GM06990 (cell line): ENCODE measurements around the gene PPM1M.

ENCODE experiments used
- DNase-seq: peaks from one replicate; pipeline ENCODE4 v3.0.0-alpha.2; 2011; ENCODE audit not compliant: insufficient read length; ENCODE audit errors: extremely low read depth
- H3K27me3 ChIP-seq: replicated peaks from 2 replicates; pipeline ENCODE4 v1.6.0; 2011; ENCODE audit warnings: low read length; ENCODE audit not compliant: control insufficient read depth, insufficient read depth
- H3K36me3 ChIP-seq: 2 replicates; pipeline ENCODE4 v1.5.1; 2011; ENCODE audit warnings: low read length; ENCODE audit not compliant: control insufficient read depth, insufficient read depth
- H3K4me3 ChIP-seq: replicated peaks from 2 replicates; pipeline ENCODE4 v1.5.1; 2011; ENCODE audit warnings: low read depth, mild to moderate bottlenecking, control low read depth, low read length
- CTCF ChIP-seq: IDR thresholded peaks from 2 replicates; pipeline ENCODE4 v1.5.1; 2011; ENCODE audit warnings: low read length, control low read depth, mild to moderate bottlenecking, inconsistent platforms; ENCODE audit not compliant: insufficient read depth, poor library complexity, severe bottlenecking

The PPM1M gene

GRCh38 chr3:52213901-52214300 lies 31.7 kb upstream of the PPM1M start:
- Histone ChIP-seq H3K36me3 (peaks cover 35% of the 10 kb centered on the region), H3K4me3 (no peak overlapping the region), H3K27me3 (no peaks in the 10 kb centered on the region)
- DNase-seq, result no peak
- no peak for TF ChIP-seq CTCF

- no peak for DNase-seq
- Histone ChIP-seq H3K27me3 (no peaks in the 10 kb centered on the region), H3K36me3 (peaks cover 30% of the 10 kb centered on the region), H3K4me3 (no peak overlapping the region)
- TF ChIP-seq CTCF, result no peak
These were observed 30.2 kb upstream of the PPM1M start for GRCh38 chr3:52215351-52215750.

GRCh38 chr3:52216585-52217408 lies 28.8 kb upstream of the PPM1M start:
- TF ChIP-seq CTCF, result no peak
- Histone ChIP-seq H3K36me3 (peaks cover 23% of the 10 kb centered on the region), H3K4me3 (no peak overlapping the region), H3K27me3 (no peaks in the 10 kb centered on the region)
- no peak for DNase-seq

GRCh38 chr3:52217409-52217805 lies 28.2 kb upstream of the PPM1M start:
- H3K27me3 ChIP-seq, result no peaks in the 10 kb centered on the region

GRCh38 chr3:52218026-52218425 lies 27.5 kb upstream of the PPM1M start:
- no peaks in the 10 kb centered on the region for H3K27me3 ChIP-seq
- DNase-seq, result no peak
- H3K36me3 ChIP-seq, result peaks cover 17% of the 10 kb centered on the region
- TF ChIP-seq CTCF, result no peak
- no peak overlapping the region for H3K4me3 ChIP-seq

More at GRCh38 chr3:52217409-52217805, 28.2 kb upstream of the PPM1M start:
- Histone ChIP-seq H3K4me3 (no peak overlapping the region), H3K36me3 (peaks cover 19% of the 10 kb centered on the region)
- DNase-seq, result no peak
- no peak for TF ChIP-seq CTCF

GRCh38 chr3:52218454-52218853 lies 27.1 kb upstream of the PPM1M start:
- Histone ChIP-seq H3K27me3 (no peaks in the 10 kb centered on the region), H3K4me3 (no peak overlapping the region), H3K36me3 (peaks cover 17% of the 10 kb centered on the region)
- no peak for TF ChIP-seq CTCF
- no peak for DNase-seq
